Middle frontal gyrus (tissue), 1 donor: Measurements from ENCODE around the gene KIF21B.
A peak's percentile ranks its signal among the peaks of the same experiment; 100 is the strongest.

Source experiments
- DNase-seq: peaks from one replicate; pipeline ENCODE4 v3.0.0-alpha.2; 2015; ENCODE audit warnings: low spot score; ENCODE audit errors: extremely low spot score

KIF21B gene, protein sequence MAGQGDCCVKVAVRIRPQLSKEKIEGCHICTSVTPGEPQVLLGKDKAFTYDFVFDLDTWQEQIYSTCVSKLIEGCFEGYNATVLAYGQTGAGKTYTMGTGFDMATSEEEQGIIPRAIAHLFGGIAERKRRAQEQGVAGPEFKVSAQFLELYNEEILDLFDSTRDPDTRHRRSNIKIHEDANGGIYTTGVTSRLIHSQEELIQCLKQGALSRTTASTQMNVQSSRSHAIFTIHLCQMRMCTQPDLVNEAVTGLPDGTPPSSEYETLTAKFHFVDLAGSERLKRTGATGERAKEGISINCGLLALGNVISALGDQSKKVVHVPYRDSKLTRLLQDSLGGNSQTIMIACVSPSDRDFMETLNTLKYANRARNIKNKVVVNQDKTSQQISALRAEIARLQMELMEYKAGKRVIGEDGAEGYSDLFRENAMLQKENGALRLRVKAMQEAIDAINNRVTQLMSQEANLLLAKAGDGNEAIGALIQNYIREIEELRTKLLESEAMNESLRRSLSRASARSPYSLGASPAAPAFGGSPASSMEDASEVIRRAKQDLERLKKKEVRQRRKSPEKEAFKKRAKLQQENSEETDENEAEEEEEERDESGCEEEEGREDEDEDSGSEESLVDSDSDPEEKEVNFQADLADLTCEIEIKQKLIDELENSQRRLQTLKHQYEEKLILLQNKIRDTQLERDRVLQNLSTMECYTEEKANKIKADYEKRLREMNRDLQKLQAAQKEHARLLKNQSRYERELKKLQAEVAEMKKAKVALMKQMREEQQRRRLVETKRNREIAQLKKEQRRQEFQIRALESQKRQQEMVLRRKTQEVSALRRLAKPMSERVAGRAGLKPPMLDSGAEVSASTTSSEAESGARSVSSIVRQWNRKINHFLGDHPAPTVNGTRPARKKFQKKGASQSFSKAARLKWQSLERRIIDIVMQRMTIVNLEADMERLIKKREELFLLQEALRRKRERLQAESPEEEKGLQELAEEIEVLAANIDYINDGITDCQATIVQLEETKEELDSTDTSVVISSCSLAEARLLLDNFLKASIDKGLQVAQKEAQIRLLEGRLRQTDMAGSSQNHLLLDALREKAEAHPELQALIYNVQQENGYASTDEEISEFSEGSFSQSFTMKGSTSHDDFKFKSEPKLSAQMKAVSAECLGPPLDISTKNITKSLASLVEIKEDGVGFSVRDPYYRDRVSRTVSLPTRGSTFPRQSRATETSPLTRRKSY (N-terminal part only)

DNA sequence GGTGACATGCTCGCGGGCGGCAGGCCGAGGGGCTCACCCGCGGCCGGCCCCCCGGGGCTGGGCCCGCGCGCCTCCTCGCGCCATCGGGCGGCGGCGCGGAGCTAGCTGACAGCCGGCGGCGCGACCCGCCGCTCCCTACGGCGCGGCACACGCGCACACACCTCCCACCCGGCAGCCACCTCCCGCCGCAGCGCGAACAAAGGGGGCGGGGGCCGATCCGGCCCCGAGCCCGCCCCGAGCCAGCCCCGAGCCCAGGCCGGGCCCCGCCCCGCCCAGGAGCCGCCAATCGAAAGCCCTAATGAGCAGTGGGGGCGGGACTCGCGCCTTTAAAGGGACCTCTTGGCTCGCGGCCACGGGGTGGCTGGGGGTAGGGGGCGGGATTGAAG is at the start of gene KIF21B:
KIF21B (minus strand) TSS at position 198 of the 386 bp plus-strand sequence. CDS start 331 bp downstream, outside the sequence.
- peak; percentile 73 for DNase-seq

DNA sequence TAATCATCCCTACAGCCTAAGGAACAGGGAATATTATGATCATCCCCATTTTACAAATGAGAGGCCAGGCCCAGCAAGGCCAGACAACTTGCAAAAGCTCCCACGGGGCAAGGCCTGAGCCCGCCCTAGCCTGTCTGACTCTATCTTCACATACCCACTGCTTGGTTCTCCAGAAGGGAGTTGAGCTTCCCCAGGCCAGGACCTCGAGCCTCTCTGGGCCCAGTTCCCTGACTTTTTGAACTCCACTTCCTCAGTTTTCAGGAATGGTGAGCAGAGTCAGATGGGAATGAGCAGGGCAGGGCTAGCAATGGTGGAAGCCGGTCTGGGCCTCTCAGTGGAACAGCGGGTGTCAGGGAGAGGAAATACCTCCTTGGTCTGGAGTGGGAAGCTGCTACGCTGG is 49.4 kb upstream of the KIF21B start:
- no peak for DNase-seq

DNA sequence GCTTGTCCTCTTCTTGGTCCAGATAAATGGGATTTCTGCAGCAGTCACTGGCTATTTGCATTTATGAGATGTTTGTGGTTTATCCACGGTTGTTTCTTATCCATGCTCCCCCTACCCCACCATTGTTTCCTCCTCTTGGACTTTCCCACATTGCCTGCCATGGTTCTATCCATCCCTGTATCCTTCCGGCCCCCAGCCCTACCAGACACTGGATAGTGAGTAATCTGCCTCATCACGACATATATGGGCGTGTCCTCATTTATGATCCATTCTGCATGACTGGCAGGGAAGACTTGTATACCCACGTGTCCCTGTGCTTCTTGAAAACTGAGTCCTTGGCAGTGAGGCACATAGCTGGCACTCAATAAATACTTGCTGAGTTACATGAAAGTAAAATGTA is 48.6 kb upstream of the KIF21B start:
- no peak for DNase-seq

DNA sequence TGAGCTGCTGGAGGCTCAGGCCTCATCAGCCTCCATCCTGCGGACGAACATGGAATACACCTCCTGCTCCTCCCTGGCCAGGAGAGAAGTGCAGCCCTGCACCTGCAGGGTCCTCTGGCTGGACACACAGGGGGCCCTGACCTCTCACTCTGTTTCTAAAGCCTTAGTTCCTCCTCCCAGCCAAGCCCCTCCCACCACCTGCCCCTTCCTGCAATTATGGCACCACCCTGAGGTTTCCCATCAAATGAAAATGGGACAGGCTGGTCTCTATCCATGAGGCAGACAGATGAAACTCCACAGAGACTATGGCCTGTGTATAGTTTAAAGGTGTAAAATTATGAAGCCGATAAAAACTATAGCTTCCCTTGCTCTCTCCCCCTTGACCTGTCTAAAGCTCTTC is 46.1 kb upstream of the KIF21B start:
- DNase-seq: no peak

DNA sequence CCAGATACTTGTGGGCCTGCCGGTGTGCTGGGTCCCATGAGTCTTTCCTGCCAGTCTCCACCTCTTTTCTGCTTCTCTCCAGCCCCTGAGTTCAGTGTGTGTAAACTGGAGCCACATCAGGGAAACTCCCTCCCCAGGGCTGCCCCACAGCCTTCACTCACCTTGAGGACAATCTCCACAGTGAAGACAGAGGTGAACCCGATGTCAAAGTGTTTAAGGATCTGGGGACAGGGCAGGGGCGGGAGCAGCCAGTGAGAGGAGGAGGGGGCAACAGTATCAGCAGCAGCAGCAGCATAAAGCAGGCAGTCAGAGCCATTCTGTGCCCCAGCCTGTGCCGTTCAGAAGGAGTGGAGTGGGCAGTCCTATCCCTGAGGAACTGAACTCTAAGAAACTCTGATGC is 45.5 kb upstream of the KIF21B start:
- DNase-seq: no peak

DNA sequence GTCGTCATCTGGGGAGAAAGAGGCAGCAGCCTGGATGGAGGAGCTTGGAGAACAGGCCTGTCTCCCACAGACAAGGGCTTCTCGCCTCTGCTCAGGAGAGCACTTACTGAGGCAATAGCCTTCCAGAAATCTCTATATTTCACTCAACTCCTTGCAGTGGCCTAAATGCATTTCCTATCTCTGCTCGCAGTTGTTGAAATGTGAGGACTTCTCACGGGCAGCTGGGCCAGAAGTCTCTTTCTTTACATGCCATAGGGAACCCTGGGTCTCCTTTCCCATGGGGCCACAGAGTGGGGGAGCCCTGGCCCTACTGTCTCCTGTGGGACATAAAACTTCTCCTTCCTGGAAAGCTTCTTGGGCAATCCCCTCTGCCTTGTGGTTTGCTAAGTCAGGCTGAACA is 43.5 kb upstream of the KIF21B start:
- no peak for DNase-seq

DNA sequence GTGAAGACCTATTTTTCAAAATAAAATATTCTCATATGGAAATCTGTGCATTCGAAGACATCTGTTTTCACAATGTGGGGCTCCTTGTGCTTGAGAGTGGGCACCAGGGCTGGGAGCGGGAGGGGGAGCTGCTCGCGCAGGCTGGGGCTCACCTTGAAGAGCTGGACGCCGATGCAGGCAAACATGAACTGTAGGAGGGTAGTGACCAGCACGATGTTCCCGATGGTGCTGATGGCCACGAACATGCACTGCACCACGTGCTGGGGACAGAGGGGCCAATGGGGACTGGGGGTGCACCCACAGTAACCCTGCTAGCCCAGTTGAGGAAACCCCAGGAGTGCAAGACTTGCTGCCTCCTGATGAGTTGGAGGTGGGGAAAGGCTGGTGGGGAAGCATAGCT is 42.2 kb upstream of the KIF21B start:
- DNase-seq: no peak

DNA sequence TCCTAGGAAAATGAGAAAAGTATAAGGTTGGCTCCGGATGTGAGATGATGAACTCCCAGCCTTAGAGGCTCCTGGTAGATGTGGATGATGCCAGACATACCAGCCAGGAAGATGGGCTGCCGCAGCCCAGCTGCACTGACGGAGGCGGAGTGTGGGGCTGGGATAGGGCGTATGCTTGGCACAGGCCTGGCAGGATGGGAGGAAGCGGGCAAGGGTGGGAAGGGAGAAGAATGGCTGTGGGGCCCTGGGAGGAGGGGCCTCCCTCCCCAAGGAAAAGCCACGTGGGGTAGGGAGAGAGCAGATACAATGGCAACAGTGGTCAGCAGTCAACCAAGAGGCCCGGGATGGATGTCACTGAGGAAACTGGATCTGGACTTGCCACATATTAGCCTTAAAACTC is 41.3 kb upstream of the KIF21B start:
- no peak for DNase-seq

DNA sequence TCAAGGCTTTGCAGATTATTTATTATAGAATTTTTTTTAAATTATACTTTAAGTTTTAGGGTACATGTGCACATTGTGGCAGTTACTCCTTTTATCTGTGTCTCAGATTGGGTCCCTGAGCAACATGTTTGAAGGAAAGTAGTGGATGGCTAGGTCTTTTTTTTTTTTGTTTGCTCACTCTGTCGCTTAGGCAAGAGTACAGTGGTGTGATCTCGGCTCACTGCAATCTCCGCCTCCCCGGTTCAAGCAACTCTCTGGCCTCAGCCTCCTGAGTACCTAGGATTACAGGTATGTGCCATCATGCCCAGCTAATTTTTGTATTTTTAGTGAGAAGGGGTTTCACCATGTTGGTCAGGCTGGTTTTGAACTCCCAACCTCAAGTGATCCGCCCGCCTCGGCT is 39.6 kb upstream of the KIF21B start:
- DNase-seq: no peak

DNA sequence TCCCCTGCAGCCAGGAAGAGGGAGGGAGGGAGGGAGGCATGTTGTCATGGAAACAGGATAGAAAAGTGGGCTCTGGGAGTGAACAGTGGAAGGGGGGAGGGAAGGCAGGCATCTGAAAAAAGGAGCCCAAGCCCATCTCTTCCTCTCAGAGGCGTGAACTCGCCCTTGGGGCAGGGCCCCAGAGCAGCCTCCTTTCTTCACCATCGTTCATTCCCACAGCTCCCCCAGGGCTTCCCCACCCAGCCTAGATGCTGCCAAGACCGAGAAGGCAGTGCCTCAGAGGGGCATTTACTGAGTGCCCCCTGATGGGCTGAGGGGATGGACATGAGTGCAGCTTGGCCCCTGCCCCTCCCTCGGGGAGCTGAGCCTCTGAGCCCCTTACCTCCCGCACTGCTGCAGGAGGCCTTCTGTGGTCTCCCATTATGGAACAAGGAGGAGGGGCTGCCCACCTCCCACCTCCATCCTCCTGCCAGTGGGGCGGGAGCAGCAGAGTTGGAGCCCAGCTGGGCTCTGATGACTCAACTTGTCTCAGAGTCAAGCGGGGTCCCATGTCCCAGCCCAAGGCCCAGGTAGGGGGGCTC is 39.1 kb upstream of the KIF21B start:
- no peak for DNase-seq

DNA sequence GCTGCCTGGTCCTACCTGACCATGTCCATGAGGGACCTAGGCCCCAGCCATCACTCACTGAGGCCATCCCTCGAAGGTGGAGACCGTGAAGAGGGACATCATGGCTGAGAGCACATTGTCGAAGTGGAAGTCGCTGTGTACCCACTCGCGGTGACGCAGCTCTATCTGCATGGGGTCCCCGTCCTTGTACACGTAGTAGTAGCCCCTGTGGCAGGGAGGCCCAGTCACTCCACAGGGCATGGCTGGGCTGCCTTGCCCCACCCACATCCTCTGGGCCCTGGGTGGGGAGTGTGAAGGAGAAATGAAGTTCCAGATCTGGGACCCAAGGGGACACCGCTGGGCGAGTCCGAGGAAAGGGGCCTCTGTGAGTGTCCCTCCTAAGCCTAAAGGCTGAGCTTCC is 38.4 kb upstream of the KIF21B start:
- DNase-seq: no peak

DNA sequence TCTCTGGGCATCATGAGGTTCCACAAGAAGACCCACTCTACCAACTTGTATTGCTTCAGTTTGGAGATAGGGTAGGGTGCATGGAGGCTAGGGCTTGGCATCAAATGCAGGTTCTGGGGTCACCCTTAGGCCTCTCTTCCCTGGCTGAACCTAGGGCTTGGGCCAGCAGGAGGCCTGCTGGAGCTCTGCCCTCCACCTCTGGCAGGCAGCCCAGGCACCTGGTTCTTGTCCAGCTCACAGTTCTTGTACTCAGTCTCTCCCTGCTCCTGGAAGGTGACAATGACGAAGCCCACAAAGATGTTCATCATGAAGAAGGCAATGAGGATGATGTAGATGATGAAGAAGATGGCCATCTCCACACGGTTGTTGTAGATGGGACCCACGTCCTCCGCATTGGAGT is 37.5 kb upstream of the KIF21B start:
- DNase-seq: no peak

DNA sequence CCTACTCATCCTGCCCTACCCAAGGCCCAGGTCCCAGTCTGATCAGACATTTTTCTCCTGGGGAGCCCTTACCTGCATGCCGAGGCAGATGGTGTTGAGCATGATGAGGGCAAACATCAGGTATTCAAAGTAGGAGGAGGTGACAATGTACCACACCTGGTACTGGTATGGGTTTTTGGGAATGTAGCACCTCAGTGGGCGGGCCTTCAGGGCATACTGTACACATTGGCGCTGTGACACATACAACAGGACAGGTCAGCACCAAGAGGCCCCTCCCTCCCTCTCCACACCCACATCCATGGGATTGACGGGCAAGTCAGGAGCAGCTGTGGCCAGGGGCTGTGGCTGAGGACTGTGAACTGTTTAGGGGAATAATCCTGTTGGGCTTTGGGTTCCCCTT is 37.1 kb upstream of the KIF21B start:
- no peak for DNase-seq

DNA sequence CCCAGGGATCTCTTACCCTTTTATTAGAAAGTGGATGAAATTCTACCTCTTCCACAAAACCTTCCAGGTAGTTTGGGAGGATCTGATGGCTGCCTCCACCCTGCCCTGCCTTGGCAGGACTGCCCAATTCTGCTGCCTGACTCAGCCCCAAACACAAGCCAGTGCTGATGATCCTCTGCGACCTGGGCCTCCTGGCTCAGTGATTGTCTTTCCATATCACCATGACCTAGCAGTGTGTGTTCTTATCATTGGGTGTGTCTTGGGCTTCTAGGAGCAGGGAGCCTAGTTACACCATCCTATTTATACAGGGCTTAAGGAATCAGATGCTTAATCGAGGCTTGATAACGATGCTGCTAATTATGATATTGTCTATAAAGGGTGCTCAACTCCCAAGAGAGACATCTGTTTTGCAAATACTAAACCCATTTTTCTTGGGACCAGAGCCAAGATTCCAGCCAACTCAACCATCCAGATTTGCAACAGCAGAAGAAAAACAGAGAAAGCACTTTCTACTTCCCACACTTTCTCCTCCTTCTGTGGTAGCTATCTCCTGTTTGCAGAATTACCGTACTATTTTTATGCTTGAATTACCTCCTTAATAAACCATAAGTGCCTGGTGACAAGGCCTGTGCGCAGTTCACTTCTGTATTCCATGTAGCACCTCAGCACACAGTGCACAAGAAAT is 36.5 kb upstream of the KIF21B start:
- DNase-seq: peak; percentile 50

DNA sequence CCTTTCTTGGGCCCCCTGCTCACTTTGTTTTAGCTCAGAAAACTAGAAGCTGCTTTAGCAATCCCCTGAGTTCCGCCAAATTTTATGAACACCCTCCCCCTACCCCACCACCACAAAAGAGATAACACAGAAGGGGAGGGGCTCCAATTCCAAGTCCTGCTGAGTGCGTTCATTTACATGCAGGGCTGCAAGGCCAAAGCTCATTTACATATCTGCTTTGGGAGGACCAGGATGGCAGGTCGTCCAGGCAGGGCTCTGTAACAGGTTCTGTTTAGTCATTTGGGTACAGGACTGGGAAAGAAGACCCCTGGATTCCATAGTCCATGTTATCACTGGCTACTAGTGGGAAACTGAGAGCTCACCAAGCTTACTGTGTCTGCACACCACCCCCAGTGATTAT is 35.9 kb upstream of the KIF21B start:
- no peak for DNase-seq

DNA sequence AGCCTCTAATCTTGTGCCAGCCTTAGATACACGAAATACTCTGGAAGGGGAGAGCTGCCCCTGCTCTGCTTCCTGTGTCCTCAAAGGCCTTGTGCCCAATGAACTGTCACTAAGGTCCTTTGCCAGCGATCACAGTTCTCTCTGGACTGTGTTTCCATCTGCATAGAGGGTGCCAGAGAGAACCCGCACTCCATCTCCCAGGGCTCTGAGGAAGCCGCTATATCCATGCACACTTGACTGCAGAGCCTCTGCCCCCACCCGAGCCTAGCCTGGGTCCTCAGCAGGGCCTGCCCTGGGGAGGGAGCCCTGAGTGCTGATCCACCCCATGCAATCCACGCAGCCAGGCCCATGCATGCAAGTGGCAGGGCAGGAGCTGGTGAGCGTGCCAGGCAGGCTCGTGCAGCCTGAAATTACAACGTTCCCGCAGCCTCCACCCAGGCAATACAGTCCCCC is 30.6 kb upstream of the KIF21B start:
- no peak for DNase-seq

DNA sequence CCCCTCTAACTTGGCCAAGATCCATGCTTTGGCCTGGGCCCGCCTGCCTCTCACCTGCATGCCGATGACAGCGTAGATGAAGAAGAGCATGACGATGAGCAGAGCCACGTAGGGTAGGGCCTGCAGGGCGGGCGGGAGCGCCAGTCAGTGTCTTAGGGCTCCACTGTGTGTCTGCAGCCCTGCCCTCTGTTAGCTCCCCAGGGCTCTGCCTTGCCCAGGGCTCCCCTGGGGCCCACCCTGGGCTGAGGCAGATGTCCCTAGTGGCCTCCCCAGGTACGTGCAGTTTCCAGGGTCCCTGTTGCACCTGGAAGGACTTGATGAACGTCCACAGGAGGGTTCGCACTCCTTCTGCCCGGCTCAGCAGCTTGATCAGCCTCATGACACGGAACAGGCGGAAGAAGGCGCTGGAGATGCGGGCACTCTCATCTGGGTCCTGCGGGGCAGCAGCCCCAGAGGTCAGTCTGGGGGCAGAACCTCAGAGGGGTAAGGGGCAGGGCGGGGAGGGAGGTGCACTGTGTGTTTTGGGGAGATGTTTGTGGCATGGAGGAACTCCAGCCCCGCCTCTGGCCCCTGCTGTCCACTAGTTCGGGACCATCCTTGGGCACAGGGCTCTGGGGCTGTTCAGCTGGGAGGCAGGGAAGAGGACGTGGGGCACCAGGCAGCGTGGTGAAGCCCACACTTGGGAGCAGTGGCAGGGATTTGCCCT is 29.8 kb upstream of the KIF21B start:
- no peak for DNase-seq

DNA sequence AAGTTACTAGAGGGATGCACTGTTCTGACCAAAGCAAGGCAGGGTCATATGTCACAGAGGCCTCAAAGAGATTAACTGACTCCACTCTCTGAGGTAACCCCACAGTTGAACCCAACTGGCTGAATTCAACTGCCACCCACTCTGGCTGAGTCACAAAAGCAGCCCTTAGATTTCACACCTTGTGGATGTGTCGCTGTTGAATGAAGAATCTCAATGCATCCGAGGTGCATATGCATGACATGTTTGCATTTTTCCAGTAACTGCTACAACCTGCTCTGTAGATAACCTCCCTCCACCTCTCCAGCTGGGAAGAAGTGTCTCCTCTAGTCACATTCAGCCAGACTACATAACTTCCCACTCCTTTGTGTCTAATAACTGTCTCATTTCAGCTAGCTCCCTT is 27.9 kb upstream of the KIF21B start:
- no peak for DNase-seq

DNA sequence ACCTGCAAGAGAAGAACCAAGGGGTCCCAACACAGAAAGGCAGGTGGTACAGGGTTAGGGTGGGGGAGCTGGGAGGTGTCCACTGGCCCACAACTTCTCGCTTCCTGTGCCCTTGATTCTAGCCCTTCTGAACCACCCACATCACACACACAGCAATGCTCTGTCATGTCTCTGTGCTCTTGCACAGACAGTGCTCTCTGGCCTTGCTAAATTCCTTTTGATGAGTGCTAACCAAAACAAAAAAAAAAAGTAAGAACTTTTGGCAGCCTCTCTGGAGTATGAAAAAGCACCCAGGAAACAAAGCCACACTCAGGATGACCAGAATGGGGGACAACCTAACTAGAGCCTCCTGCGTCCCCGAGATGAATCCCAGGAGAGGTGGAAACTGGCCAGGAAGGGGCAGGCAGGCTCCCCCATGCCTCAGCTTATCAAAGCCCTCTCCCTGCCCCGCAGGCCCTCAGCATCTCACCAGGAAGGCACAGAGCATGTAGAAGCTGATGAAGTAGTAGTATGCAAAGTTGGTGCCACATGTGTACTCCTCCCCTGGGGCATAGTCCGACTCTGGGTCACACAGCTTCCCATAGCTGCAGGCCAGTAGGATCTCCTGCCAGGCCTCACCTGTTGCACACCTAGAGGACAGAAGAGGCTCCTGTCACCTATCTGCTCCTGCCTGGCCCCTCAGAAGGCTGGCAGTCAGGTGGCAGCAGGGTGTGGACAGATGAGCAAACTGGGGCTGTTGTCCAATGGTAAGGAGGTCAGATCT is 27.2 kb upstream of the KIF21B start:
- no peak for DNase-seq
